ENCODE results near the gene MARK4.

The MARK4 gene

DNA sequence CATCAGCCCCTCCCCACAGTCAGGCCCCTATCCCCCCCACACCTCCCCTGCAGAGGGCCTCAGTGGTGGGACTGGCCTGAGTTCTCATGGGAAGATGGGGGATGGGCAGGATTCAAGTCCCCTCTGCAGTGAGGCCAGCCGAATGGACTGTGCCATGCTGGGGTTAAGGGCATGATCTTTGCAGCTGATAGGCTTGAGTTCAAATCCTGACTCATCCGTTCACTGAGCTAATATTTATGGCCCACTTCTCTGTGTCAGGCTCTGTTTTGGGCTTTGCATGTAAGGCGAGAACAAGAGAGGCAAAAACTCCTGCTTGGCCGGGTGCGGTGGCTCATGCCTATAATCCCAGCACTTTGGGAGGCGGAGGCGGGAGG is 20.7 kb downstream of the MARK4 start:
- DNase-seq (ENCODE audit: low read depth in 2 of 2) = no peak

DNA sequence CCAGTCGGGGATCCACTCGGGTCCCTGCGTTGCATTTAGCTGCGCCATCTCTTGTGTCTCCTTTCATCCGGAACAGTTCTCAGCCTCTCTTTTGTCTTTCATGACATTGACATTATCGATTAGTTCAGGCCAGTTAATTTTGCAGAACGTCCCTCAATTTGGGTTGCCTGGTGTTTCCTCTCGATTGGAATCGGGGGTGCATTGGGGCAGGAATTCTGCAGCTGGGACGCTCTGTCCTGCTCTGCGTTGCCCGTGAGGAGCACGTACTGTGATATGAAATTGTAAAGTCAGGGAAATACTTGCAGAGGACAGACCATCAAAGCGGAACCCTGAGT is 22.4 kb downstream of the MARK4 start:
- DNase-seq (ENCODE audit: low read depth in 2 of 2) = no peak

- peak; percentile 38 to 49 for DNase-seq (ENCODE audit: low read depth in 2 of 2)
Observed at GRCh38 chr19:45275370-45275971, 24.4 kb downstream of the MARK4 start.

DNA sequence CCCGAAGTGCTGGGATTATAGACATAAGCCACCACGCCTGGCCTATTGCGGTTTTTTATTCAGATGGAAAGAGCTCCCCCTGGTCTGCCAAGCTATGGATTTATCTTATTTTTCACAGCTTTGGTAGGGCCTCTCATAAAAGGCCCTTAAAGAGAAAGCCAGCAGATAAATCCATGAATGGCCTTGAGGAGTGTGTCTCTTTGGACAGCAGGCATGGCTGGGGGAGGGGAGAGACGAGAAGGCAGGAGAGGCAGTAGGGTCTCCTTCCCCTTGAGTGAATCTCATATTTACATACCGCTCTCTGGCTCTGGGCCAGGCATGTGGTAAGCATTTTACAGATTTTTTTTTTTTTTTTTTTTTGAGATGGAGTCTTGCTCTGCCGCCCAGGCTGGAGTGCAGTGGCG is 25.2 kb downstream of the MARK4 start:
- peak; percentile 72 to 74 for DNase-seq (ENCODE audit: low read depth in 2 of 2)

- DNase-seq (ENCODE audit: low read depth in 2 of 2) = no peak
Observed at GRCh38 chr19:45278087-45278486, 27.0 kb downstream of the MARK4 start.

DNA sequence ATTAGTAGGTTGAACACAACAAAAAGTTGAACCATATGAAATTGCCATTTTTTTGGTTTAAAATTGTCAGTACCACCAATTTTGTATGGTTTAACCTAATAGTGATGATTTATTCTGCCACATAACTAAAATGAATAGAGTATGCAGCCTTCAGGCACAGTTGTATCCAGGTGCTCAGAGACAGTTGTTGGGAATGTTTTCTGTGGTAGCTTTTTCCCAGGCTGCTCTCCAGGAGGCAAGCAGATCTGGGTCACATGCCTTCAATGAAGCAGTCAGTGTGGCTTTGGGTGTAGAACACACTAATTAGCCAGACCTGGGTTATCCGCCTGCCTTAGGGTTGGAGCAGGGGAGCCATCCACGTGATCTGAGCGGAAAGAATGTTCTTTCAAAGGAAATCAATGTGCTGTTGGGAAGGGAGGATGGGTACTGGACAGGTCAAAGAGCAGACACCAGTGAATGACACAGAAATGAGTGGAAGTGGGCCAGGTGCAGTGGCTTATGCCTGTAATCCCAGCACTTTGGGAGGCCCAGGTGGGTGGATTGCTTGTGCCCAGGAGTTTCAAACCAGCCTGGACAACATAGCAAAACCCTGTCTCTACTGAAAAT is 28.6 kb downstream of the MARK4 start:
- no peak for DNase-seq (ENCODE audit: low read depth in 2 of 2)

GRCh38 chr19:45280471-45280961 is 29.4 kb downstream of the MARK4 start:
- no peak for DNase-seq (ENCODE audit: low read depth in 2 of 2)

DNA sequence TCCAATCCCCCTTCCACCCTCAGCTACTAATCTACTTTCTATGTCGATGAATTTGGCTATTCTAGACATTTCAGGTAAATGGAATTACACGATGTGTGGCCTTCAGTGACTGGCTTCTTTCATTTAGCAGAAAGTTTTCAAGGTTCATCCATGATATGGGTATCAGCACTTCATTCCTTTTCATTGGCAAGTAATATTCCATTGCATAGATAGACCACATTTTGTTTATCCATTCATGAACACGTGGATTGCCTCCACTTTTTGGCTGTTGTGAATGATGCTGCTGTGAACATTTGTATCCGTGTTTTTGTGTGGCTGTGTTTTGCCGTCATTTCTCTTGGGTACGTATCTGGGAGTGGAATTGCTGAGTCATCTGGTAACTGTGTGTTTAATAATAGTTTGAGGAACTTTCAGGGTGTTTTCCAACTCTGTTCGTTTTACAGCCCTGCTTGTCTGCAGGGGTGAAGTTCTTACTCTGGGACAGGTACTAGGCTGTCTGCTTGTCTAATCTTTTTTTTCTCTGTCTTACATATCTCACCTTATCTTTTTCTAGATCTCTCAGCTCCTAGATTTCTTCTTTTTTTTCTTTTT is 32.5 kb downstream of the MARK4 start:
- no peak for DNase-seq (ENCODE audit: low read depth in 2 of 2)

DNA sequence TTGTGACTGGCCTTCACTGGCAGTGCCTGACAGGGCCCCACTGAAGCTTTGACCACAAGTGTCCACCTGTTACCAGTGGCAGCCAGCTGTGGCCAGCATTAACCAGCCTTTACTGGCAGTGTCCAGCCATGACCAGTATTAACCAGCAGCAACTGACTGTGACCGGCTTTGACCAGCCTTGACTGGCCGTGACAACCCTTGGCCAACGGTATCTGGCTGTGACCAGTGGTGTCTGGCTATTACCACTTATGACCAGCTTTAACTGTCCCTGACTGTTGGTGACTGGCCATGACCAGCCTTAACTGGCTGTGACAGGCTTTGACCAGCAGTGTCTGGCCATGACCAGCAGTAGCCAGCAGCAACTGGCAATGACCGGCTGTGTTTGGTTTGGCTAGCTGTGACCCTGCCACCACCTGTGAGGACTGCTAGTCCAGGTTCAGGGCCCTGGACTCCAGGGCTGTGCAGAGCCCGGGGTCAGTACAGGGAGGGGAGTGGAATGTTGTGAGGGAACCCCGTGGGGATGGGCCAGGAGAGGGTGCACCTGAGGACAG is 39.4 kb downstream of the MARK4 start:
- no peak for DNase-seq (ENCODE audit: low read depth in 2 of 2)

DNA sequence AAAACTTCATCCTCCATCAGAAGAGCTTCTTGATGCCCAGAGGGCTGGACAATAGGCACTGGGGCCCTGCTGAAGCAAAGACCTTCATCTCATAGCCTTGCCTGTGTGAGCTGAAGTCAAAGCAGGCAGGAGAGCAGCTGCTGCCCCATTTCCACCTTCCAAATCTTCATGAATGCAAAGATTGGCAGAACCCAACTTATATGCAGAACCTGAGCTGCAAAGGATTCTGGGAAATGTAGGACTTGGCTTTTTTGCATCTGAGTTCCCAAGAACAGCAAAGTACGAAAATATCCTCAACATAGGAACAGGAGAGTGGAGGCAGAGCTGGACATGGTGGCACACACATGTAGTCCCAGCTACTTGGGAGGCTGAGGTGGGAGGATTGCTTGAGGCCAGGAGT is 40.8 kb downstream of the MARK4 start:
- DNase-seq (ENCODE audit: low read depth in 2 of 2) = no peak

GRCh38 chr19:45293682-45294081 is 42.6 kb downstream of the MARK4 start:
- DNase-seq (ENCODE audit: low read depth in 2 of 2) = no peak

GRCh38 chr19:45294291-45295029 is 43.4 kb downstream of the MARK4 start:
- no peak for DNase-seq (ENCODE audit: low read depth in 2 of 2)

DNA sequence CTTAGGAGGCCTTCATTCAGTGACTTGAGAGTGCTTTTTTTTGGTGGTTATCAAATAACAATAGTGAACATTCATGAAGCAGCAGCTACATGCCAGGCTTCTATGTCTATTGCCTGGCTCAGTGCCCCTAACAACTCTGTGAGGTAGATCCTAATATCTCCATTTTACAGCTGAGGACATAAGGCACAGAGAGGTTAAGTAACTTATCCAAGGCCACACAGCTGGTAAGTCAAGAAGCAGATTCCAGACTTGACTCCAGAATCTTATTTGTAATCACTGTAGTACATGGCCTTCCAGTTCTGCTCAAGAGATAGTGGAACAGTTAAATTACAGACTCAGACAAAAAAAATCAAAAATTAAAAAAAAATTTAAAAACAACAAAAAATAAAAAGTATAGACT is 44.8 kb downstream of the MARK4 start:
- DNase-seq (ENCODE audit: low read depth in 2 of 2) = no peak

DNA sequence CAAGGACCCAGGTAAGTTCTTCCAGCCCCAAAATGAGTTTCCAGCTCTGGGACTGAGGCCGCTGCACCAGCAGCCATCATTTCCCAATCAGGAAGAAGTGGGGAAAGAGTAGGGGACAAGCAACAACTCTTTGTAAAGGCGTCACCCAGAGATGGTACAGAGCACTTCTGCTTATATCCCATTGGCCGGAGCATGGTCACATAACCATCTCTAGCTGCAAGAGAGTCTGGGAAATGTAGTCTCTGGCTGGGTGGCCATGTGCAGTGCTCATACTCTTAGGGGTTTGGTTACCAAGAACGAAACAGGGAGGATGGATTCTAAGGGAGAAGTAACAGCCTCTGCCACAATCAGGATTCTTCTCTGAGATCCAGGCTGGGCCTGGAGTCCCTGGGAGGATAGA is 45.3 kb downstream of the MARK4 start:
- DNase-seq (ENCODE audit: low read depth in 2 of 2) = no peak

- DNase-seq (ENCODE audit: low read depth in 2 of 2) = no peak
Observed at GRCh38 chr19:45297674-45298073, 46.6 kb downstream of the MARK4 start.

DNA sequence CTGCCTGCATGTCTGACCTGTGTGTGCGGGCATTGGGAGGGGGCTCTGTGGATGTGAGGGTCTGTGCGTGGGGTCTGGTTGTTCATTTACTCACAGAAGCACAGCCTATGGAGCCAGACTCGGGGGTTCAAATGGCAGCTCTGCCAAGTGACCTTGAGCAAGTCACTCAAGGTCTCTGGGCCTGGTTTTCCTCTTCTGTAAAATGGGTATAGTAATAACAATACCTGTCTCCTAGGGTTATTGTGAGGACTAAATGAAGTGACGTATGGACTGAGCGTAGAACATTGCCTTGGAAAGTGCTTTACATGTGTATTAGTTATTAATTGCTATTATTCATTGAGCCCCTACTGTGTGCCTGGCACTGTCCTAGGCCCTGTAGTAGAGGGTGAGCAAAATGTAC is 47.2 kb downstream of the MARK4 start:
- no peak for DNase-seq (ENCODE audit: low read depth in 2 of 2)

DNA sequence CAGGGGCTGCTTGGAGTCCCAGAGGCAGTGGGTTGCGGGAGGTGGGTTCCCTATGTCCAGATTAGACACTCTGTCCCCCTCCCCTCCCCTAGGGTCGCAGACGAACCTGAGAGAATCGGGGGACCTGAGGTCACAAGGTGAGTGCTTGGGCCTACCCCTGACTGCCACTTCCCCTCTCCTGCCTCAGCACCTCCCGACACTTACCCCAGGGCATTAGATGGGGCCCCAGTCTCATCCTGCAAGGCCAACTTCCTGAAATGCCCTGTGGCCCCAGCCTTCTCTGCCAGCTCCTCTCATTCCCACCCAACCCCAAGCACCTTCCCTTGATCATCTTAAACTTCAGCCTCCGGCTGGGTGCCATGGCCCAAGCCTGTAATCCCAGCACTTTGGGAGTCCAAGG is 48.6 kb downstream of the MARK4 start:
- DNase-seq (ENCODE audit: low read depth in 2 of 2) = no peak

- DNase-seq (ENCODE audit: low read depth in 2 of 2) = no peak
Observed at GRCh38 chr19:45302416-45302815, 51.3 kb downstream of the MARK4 start.

DNA sequence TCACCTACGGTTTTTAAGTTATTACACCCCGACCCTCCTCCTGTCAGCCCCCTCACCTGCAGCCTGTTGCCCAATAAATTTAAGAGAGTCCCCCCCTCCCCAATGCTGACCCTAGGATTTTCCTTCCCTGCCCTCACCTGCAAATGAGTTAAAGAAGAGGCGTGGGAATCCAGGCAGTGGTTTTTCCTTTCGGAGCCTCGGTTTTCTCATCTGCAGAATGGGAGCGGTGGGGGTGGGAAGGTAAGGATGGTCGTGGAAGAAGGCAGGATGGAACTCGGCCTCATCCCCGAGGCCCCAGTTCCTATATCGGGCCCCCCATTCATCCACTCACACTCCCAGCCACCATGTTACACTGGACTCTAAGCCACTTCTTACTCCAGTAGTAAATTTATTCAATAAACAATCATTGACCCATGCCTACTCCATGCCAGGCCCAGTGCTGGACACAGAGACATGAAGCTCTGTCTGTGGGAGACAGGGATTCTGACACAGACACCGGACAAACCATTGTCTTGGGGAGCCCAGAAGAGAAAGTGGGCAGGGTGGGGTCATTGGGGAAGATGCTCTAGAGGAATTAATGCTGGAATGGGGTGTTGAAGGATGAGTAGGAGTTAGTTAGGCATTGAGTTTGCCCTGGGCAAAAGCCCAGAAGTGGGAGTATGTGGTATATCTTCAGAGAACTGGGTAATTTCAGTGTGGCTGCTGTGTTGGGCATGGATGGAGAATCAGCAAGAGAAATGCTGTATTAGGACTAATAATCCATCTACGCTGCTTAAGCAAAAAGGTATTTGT is 52.4 kb downstream of the MARK4 start:
- DNase-seq (ENCODE audit: low read depth in 2 of 2) = no peak

- no peak for DNase-seq (ENCODE audit: low read depth in 2 of 2)
Observed at GRCh38 chr19:45304141-45304926, 53.3 kb downstream of the MARK4 start.

DNA sequence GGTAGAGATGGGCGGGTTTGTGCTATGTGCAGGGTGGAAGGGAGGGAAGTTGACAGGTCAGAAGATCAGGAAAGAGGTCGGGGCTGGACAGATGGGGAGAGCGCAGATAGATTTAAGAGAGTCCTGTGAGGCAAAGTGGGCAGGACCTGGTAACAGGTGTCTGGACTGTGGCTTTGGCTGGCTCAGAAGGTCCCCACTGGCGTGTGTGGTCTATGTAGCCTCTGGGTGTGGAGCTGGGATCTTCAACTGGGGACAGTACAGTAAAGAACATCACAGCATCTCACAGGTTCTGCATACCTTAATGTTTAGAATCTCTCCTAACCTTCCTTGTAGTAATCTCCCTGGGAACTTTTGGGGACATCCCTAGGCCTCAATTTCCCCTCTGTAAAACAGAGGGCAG is 53.9 kb downstream of the MARK4 start:
- DNase-seq (ENCODE audit: low read depth in 2 of 2) = no peak

All from fibroblast of skin of left quadriceps (primary cell).